GM21367 (cell line): Measurements from ENCODE around the gene NEB.
A peak's percentile ranks its signal among the peaks of the same experiment; 100 is the strongest.

Experiments used
- ATAC-seq: cut with Tn5 transposase; IDR thresholded peaks from one replicate; pipeline ENCODE4 v1.9.1; 2021; ENCODE audit not compliant: unreplicated experiment

Gene NEB, protein sequence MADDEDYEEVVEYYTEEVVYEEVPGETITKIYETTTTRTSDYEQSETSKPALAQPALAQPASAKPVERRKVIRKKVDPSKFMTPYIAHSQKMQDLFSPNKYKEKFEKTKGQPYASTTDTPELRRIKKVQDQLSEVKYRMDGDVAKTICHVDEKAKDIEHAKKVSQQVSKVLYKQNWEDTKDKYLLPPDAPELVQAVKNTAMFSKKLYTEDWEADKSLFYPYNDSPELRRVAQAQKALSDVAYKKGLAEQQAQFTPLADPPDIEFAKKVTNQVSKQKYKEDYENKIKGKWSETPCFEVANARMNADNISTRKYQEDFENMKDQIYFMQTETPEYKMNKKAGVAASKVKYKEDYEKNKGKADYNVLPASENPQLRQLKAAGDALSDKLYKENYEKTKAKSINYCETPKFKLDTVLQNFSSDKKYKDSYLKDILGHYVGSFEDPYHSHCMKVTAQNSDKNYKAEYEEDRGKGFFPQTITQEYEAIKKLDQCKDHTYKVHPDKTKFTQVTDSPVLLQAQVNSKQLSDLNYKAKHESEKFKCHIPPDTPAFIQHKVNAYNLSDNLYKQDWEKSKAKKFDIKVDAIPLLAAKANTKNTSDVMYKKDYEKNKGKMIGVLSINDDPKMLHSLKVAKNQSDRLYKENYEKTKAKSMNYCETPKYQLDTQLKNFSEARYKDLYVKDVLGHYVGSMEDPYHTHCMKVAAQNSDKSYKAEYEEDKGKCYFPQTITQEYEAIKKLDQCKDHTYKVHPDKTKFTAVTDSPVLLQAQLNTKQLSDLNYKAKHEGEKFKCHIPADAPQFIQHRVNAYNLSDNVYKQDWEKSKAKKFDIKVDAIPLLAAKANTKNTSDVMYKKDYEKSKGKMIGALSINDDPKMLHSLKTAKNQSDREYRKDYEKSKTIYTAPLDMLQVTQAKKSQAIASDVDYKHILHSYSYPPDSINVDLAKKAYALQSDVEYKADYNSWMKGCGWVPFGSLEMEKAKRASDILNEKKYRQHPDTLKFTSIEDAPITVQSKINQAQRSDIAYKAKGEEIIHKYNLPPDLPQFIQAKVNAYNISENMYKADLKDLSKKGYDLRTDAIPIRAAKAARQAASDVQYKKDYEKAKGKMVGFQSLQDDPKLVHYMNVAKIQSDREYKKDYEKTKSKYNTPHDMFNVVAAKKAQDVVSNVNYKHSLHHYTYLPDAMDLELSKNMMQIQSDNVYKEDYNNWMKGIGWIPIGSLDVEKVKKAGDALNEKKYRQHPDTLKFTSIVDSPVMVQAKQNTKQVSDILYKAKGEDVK (N-terminal part only)

DNA sequence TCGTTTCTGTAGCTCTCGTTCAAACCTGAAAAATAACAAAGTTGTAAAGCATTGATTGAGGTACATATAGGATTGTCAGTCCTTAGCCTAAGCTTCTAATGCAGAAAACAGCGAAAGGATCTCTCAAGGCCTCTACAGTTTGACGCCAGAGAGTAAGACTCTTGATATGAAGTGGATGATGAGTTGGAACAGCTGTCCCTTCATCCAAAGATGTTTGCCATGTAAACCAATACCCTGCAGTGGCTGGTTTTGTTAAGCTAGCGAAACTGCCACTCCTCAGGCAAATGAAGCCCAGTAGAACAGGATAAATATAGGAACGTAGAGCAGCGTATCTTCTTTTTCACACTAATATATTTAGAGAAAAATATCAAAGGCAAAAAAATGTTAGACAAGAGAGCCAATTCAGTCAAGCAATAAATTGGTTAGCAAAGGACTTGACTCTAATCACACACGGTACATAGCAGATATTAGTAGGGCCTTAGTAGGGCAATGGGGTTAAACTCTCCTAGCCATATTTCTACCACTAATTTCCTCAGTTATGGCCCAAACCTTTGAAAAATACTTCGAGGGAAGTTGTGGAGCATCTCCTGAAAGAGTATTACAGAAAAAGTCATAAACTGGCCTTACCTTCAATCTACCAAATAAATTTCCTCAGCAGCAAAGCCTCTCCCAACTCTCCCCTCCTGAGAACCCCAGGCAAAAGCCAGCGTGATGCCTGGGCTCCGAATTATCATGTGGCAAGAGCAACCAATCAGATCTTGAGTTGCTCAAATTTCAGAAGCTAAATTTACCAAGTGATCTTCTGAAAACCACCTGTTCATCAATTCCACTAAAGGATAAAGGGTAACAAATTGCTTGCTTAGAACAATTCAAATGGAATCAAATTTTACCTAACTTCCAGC lies at the start of gene NEB:
NEB (minus strand) TSS at position 706 of the 902 bp plus-strand sequence. CDS start 1,320 bp downstream, outside the sequence.
- no peak for ATAC-seq

DNA sequence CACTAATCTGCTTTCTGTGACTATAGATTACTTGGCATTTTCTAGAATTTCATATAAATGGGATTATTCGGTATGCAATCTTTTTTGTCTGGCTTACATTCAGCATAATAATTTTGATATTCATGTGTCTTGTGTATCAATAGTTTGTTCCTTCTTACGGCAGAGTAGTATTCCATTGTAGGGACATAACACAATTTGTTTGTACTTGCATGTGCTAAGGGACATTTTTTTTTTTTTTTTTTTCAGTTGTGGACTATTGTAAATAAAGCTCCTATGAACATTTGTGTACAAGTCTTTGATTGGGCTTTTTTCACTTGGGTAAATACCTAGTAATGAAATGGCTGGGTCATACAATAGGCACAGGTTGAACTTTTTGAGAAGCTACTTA lies 48.9 kb upstream of the NEB start:
- no peak for ATAC-seq

DNA sequence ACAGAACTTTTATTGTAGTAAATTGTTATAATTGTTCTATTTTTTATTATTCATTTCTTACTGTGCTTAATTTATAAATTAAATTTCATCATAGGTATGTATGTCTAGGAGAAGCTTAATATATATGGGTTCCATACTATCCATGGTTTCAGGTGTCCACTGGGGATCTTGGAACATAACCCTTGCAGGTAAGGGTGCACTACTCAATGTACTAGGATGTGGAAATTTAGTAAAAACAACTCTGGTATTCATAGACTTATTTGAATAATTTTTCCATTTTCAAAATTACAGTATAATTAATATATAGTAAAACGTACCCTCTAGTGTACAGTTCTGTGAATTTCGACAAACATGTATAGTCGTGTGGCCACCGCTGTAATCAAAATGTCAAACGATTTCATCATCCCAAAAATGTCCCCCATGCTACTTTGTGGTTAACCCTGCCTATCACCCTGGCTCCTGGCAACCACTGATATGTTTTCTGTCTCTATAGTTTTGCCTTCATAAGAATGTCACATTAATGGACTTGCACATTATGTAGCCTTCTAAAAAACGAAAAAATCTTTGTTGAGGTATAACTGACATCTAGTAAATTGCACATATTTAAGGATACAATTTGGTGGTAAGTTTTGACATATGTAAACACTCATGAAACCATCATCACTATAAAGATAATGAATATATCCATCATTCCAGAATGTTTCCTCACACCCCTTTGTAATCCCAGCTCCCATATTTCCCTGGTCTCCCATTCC lies 48.3 kb upstream of the NEB start:
- ATAC-seq, result no peak

DNA sequence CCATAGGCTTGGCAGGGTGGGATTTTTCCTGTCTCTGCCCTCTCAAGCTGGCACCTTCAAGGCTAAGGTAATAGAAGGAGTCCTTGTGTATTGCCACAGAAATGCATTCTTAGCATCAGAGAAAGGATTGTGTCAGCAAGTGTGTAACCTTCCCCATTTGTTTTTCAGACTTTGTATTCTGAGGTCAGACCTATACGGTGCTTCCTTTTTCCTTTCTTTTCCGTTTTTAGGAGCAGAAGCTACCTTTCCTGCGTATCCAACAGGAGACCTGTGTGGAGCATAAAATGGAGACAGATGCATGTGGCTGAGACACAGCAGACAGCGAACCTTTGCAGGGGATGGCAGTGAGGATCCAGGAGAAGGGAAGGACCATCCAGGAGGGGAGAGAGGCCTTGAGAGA lies 47.4 kb upstream of the NEB start:
- ATAC-seq, result no peak

DNA sequence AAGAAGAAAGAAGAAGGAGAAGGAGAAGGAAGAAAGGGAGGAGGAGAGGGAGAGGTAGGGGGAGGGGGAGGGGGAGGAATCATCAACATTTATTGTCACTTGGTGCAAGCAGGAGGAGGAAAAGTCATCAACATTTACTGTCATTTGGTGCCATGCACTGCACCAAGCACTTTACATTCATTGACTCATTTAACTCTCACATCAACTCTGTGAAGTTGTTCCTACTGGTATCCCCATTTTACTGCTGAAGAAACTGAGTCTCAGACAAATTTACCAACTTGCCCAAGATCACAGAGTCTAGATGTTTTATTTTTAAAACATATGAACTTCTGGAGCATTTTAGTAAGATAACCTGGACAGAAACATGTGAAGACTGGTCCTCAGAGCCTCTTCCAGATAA lies 46.7 kb upstream of the NEB start:
- no peak for ATAC-seq

DNA sequence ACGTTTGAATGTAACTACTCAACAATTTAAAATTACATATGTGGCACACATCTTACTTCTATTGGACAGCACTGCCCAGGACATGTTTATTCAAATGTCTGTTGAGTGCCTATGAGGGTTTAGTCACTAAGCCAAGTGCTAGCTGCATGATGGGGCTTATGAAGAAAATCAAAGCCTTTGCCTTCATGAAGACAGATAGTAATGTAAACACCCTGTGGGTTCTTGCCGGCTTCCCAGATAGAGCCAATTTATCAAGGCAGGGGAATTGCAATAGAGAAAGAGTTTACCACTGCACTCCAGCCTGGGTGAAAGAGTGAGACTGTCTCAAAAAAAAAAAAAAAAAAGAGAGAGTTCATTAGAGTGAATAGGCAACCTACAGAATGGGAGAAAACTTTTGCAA lies 43.7 kb upstream of the NEB start:
- ATAC-seq, result no peak

DNA sequence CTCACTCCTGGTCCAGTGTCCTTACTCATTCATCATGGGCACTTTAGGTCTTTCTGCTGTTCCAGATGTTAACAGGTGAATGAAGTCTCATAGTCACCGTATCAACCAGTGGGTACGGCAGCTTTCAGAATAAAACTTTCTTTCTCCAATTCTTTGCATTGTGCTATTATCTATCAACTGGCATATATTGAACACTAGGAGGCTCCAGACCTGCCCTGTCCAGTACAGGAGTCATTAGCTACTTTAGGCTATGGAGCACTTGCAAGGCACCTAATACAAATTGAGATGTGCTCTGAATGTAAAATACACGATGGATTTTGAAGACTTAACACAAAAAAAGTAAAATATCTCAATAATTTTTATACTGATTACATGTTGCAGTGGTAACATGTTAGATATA lies 43.2 kb upstream of the NEB start:
- ATAC-seq, result no peak

DNA sequence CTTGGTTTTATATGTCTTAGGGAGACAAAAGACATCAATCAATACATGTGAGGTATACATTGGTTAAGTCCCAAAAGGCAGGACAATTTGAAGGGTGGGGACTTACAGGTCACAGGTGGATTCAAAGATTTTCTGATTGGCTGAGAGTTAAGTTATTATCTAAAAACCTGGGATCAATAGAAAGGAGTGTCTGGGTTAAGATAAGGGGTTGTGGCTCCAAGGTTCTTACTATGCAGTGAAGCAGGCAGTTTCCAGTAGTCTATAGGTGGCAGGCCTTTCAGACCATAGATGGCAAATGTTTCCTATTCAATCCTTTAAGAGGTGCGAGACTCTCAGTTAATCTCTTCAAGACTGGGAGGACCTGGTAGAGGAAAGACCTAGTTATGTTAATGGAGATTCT lies 42.1 kb upstream of the NEB start:
- ATAC-seq, result no peak

DNA sequence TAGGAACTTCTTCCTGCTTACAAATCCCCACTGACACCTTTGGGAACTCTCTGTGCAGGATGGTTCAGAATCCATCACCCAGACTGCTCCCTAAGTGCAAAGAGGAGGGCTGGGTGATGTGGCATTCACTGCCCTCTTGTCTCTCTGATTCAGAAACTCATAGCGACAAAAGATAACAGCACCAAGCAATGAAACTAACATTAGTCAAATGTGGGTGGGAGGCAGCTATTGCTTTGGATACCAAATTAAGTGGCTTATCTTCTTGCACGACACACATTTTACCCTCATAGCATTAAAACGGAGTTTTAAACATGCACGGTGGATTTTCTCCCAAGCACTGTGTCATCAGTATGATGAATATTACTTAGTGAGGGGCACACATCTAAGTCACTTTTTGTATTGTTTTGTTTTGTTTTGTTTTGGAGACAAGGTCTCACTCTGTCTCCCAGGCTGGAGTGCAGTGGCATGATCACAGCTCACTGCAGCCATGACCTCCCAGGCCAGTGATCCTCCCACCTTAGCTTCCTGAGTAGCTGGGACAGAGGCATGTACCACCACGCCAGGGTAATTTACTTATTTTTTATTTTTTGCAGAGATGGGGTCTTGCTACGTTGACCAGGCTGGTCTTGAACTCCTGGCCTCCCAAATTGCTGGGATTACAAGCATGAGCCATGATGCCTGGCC lies 40.9 kb upstream of the NEB start:
- ATAC-seq, result no peak

DNA sequence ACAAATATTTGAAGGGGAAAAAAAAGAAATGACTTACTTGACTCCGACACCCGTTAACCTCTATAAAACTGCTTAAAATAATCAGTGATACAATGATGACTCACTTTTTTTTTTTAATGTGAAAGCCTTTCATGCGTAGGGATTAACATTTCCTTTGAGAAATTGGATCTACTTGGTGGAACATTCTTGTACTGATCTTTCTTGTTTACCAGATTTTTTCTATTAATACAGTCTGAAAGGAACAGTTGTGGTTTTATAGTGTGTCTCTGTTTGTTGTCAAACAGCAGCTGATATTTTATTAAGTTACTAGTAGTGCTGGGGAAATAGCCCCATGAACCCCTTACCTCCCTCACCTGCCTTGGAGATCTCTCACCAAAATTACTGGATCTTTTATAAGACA lies 40.2 kb upstream of the NEB start:
- no peak for ATAC-seq

DNA sequence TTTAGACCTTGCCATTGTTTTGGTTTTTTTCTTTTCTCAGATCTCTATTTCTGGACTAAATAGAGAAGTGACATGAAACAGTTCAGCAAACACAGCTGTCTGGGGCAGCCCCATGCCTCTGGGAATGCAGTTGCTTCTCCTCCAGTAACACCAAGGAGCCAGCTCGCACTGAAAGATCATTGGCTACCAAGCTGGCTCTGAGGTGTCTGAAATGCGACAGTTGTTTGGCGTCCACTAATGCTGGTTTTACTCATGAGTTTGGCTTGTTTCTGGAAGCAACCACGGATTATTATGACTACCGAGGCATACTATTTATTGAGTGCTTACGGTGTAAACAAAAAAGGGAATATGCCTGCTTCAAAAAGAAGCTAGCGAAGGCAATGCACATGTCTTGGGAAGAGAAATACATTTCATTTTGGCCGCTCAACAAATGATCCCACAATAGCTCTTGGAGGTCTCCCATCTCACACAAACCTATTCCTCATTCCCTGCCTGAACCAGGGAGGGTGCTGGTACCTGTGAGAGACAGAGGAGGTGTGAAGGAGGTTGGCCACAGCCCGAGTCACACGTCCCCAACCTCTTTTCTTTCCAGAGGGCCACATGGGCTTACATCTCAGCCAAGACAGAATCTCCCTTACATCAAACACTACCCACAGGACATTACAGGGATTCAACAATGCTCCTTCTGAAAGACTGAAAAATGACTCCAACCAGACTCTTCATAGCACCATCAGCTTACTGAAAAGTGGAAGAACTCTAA lies 37.5 kb upstream of the NEB start:
- ATAC-seq, result peak; percentile 98

DNA sequence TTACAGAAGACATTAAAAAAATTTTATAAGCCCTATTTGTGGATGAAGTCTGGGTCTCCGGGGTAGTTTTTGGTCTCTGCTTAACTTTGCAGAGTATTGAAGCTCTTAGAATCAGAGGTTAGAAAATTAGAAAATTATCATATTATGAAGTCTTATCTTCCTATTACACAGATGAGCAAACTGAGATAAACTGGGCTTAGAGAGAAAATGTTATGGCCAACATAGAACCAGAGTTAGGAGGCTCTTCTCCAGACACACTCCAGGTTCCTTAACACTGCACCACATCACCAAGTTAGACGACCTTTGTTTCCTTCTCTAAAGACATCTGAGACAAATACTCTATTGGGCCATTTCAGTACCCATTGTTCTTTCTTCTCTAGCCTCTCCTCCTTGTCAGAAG lies 36.7 kb upstream of the NEB start:
- peak; percentile 17 for ATAC-seq

DNA sequence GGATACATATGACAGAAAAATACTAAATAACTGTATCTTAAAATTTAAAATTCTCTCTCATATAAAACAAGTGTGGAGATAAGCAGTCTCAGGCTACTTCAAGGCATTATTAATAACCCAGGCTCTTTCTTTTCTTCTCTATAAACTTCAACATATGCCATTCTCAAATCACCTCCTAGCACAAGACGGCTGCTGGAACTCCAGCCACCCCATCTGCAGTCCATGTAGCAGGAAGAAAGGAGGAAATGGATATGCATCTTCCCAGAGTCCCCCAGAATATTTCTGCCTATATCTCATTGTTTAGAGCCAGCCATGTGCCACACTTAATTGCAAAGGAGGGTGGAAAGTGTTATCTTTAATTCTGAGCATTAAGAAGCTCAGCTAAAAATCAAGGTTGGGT lies 35.3 kb upstream of the NEB start:
- no peak for ATAC-seq

DNA sequence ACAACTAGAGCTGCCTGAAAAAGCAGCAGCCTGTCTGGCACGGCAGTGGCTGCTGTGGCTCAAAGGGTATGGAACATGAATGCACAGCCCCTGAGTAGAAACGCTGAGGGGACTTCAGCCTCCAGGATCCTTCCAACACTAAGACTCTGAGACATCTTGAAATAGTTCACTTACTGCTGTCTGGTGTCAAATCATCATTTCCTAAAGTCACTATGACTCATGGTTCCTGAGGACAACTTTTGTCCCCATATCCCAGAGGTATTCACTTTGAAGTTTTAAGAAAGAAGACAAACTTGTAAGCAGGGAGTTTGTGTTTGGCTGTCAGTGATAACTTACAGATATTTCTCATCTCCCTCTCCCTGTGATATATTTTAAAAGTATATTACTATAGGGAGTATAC lies 33.3 kb upstream of the NEB start:
- no peak for ATAC-seq

DNA sequence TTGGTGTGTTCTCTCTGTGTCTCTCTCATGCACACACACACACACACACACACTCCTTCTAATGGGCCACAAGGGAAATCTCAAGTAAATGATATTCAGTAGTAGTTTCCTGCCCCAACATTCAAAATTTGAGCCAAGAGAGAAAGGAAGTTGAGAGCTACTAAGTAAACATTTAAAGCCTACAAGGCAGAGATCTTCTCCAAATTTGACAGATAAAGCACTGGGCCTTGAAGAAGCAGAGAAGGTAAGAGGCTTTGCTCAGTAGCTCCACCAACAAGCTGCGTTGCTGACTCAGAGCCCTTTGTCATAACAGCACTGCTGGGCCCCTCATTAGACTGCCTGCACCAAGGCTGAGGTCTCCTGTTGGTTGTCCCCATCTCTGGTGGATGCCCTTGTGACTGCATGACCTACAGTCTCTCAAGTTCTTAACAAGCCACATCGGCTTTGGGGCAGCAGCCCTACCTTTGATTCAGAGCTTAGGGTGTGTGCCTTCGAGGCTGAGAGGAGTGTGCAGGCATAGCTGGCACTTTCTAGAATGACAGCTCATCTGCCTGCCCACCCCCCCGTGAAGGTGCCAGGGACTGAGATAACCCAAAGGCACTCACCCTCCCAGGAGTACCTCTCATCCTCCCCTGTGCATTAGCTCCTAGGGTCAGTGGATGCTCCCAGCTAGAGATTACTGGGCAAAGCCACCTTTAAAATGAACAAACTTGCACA lies 32.3 kb upstream of the NEB start:
- ATAC-seq, result no peak

DNA sequence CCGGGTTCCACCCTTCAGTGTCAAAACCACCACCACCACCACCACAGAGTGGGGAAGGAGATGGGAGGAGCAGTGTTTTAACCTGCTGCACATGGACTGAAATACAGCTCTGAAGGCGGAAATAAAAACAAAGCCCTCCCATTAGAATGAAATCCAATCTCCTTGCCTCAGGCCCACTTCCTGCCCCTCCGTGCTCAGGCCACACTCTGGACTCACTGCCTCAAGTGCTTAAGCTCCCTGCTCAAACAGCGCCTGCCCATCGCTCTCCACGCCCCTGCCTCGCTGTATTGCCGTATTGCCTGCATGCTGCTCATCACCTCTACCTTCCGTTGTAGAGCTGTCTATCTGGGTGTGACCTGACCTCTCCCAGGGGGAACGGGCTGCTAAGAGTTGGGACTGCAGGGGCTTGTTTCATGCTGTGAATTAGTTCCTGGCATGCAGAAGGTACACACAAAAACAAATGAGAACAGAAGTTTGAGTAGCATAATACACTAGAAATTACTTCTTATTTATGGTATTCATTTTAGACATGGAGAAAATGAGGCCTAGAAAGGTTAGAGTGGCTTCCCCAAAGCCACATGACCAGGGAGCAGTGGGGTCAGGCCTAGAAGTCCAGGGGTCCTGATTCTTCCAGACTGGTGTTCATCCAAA lies 31.6 kb upstream of the NEB start:
- ATAC-seq, result no peak

DNA sequence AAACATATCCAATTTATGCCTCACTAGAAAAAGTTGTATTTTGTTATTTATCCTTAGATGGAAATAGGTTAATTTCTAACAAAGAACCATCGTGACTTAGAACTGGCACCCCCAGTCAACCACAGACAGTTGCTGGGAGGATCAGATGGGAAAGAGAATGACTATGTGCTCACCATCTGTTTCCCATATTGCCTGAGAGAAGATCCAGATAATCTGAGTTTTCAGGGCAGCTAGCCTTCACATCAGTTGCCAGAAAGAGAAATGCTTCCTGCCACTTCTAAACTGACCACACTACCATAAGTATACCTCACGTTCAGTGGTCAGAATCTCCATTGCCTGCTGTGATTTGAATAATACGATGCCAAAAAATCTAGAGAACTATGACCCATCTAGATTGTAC lies 28.4 kb upstream of the NEB start:
- ATAC-seq, result no peak
